IPS-NIHi7 (cell line): ENCODE data around the gene PHPT1.
"Not testable (repeated sequence)": the region's sequence is repeated elsewhere in the genome, so short reads cannot be mapped to it uniquely, and the experiment has no call there.

Source experiments
- DNase-seq: peaks from one replicate; pipeline ENCODE4 v3.0.0; 2012; ENCODE audit warnings: mixed read lengths; ENCODE audit errors: extremely low spot score

The PHPT1 gene

GRCh38 chr9:136823136-136824046, 25.8 kb upstream of the PHPT1 start:
- no peak for DNase-seq

- no peak for DNase-seq
These were observed 24.5 kb upstream of the PHPT1 start for GRCh38 chr9:136824496-136825225.

GRCh38 chr9:136825295-136826187, 23.7 kb upstream of the PHPT1 start:
- no peak for DNase-seq

- no peak for DNase-seq
These were observed 23.0 kb upstream of the PHPT1 start for GRCh38 chr9:136826188-136826541.

GRCh38 chr9:136826703-136827582, 22.3 kb upstream of the PHPT1 start:
- DNase-seq = no peak

DNA sequence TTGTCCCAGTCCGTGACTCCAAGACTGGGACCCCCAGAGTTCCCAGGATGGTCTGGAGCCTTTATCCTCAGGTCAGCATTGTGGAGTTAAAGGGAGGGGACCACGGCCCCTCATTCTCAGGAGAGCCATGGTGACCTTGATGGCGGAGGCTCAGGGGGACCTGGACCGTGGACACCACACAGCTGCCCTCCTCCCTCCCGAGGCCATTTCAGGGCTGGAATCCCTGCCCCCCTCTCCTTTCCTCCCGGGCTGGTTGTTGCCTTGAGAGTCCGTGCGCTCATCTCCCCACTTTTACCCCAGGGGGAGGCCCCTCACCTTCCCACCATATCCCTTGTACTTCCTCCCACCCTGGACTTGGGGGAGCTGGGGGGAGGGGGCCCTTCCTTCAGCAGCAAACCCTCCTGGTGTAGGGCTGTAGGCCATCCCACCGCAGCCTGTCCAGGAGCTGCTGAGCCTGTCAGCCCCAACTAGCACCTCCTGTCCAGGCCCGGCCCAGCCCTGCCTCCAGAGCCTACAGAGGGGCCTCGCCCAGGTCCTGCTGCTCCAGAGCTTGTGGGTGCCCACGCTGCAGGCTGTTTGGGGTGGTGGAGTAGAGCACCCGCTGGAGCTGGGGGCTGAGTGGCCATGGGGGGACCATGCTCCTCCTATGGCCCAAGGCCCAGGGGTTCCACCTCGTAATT, 21.3 kb upstream of the PHPT1 start:
- no peak for DNase-seq

- no peak for DNase-seq
These were observed 20.6 kb upstream of the PHPT1 start for GRCh38 chr9:136828474-136829140.

DNA sequence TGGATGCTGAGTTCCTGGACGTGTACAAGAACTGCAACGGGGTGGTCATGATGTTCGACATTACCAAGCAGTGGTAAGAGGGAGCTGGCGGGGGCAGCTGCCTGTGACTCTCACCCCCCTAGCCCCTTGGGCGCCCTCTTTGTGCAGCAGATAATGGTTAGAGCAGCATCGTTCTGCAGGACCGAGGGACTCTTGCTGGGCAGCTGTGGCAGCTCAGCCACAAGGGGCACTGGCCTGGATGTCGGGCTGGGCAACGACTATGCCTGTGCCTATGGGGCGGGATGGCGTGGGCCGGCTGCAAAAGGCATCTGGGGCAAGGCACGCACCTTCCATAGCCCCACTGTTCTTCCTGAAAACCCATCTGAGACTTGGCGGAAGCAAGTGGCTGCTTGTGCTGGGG, 19.8 kb upstream of the PHPT1 start:
- no peak for DNase-seq

GRCh38 chr9:136829981-136830885, 19.0 kb upstream of the PHPT1 start:
- no peak for DNase-seq

DNA sequence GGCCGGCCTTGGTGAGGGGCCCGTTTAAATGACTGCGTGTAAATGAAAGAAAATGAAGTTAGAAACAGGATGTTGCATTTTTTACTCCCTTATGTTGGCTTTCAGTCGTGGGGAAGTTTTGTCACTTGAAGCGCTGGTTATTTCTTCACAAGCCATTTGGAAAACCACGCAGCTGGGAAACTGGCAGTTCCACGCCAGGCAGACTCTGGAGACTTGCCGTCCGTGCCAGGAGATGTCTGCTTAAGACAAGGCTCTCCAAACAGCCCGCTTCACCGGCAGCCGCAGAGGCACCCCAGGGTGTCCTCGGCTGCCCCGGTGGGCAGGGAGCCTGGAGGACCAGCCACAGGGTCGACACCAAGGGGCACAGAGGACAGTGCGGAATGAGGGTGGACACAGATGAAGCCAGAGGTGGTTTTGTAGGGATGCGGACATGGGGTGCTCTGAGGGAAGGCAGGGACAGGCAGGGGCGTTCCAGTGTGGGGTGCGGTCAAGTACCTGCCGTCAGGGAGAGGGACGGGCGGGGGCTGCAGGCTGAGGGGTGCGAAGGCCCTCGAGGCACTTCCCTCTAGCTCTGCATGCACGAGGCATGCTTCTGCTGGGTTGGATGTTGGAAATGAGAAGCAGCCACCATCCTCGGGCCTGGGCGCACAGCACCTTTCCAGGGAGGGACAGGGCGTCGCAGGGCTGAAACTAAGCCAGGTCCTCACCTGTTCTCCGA, 18.0 kb upstream of the PHPT1 start:
- DNase-seq = no peak

- DNase-seq = no peak
These were observed 17.5 kb upstream of the PHPT1 start for GRCh38 chr9:136831720-136832104.

GRCh38 chr9:136832581-136832980, 16.6 kb upstream of the PHPT1 start:
- no peak for DNase-seq

GRCh38 chr9:136833381-136834048, 15.7 kb upstream of the PHPT1 start:
- DNase-seq = not testable (repeated sequence)

GRCh38 chr9:136835162-136835931, 13.9 kb upstream of the PHPT1 start:
- DNase-seq = no peak

- DNase-seq = no peak
These were observed 13.0 kb upstream of the PHPT1 start for GRCh38 chr9:136835932-136836904.
